GM12865 (cell line): ENCODE results near the gene FOCAD.

Experiments used
- DNase-seq: peaks from one replicate; pipeline ENCODE4 v3.0.0; 2010; ENCODE audit warnings: low read depth
- H3K4me3 ChIP-seq: 2 replicates; pipeline ENCODE4 v1.5.1; 2011; ENCODE audit warnings: mild to moderate bottlenecking, low read depth, low read length, control low read depth
- CTCF ChIP-seq: IDR thresholded peaks from 2 replicates; pipeline ENCODE4 v1.5.1; 2011; ENCODE audit warnings: low read length, control low read depth, low read depth, inconsistent platforms; ENCODE audit not compliant: insufficient read depth; ENCODE audit errors: missing control alignments

Gene FOCAD

DNA sequence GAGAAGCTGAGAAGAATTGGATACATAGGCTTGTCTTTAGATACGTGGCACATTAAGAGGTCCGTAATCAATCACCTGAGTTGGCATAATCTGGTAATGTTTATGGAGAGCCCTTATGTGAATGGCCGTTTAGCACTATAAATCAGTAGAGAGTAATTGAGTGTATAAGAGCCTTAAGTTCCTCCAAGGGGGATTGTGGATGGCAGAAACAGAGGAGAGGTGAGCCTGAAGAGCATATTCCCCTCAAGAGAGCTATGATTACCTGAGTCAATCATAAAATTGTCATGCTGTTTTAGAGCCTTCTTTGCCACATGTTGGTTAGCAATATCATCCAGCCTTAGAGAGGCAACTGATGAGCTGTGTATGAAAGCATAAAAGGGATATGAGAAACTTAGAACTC lies 58.8 kb downstream of the FOCAD start:
- no peak for TF ChIP-seq CTCF
- DNase-seq, result no peak
- H3K4me3 ChIP-seq, result no peak overlapping the region

- DNase-seq, result no peak
- no peak for TF ChIP-seq CTCF
- H3K4me3 ChIP-seq, result no peak overlapping the region
These were observed 60.1 kb downstream of the FOCAD start for GRCh38 chr9:20744036-20744630.

- DNase-seq, result no peak
These were observed 62.9 kb downstream of the FOCAD start for GRCh38 chr9:20746967-20747366.

GRCh38 chr9:20749496-20750198 lies 65.6 kb downstream of the FOCAD start:
- TF ChIP-seq CTCF, result no peak
- no peak for DNase-seq
- no peak overlapping the region for H3K4me3 ChIP-seq

More at GRCh38 chr9:20746967-20747366, 62.9 kb downstream of the FOCAD start:
- H3K4me3 ChIP-seq, result no peak overlapping the region
- TF ChIP-seq CTCF, result no peak

DNA sequence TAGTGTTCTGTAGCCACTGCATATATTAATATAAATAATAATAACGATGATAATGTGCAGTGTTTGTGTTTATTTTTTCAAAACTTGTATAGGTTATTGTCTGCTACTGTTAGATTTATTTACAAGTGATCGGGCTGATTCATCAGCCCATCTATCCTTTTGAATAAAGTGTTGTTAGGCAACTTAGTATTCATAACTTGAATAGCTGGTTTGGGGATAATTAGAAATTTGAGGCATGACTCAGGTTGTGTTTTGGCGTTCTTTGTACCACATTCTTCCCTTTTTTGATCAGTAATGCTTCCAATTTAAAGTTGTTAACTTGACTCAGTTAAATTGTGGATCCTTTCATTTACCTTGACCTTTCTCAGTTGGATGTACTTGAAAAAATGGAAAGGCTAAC lies 69.7 kb downstream of the FOCAD start:
- no peak for TF ChIP-seq CTCF
- no peak overlapping the region for H3K4me3 ChIP-seq
- no peak for DNase-seq

DNA sequence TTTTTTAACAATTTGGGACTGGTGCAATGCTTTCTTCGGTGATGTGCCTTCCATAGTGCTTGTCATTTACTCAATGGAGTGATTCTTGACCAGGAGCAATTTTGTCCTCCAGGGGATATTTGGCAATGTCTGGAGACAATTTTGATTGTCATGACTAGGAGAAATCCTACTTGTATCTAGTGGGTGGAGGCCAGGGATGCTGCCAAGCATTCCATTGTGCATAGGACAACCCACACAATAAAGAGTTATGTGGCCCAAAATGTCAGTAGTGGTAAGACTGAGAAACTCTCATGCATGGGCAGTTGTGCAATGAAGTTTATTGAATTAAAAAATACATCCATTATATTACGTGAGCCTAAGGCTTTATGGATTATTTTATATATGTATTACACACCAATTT lies 70.5 kb downstream of the FOCAD start:
- no peak for DNase-seq
- TF ChIP-seq CTCF, result no peak
- no peak overlapping the region for H3K4me3 ChIP-seq
